Brain microvascular endothelial cell (primary cell): Measurements from ENCODE around the gene ZFHX2.
A peak's percentile ranks its signal among the peaks of the same experiment; 100 is the strongest.

Experiments
- DNase-seq: peaks from one replicate; pipeline ENCODE4 v3.0.0-alpha.2; 2020
- H3K27ac ChIP-seq: fragments of 250-450 bp; sonication (Bioruptor Pico); 2 replicates; pipeline ENCODE4 v1.5.1; 2020; ENCODE audit warnings: mild to moderate bottlenecking, moderate library complexity
- H3K27me3 ChIP-seq: fragments of 250-450 bp; sonication (Bioruptor Pico); replicated peaks from 2 replicates; pipeline ENCODE4 v1.5.1; 2020; ENCODE audit warnings: mild to moderate bottlenecking
- H3K36me3 ChIP-seq: fragments of 250-450 bp; sonication (Bioruptor Pico); replicated peaks from 2 replicates; pipeline ENCODE4 v1.5.1; 2020; ENCODE audit warnings: mild to moderate bottlenecking
- H3K4me3 ChIP-seq: 2 replicates; pipeline ENCODE4 v1.5.1; 2011; ENCODE audit warnings: low read depth, mild to moderate bottlenecking, control low read depth, low read length, moderate library complexity
- in situ Hi-C: cut with HindIII; loops from 2 replicates; pipeline ENCODE4 v1.10.0; 2017; ENCODE audit warnings: low sequenced_read_pairs, low pct_ligation_motif_present
- TF ChIP-seq, protein P1 (sequence below): IDR thresholded peaks from 2 replicates; pipeline ENCODE4 v1.5.1; 2011; ENCODE audit warnings: low read depth, mild to moderate bottlenecking, moderate library complexity, low read length, control low read depth, inconsistent platforms; ENCODE audit errors: missing control alignments

ZFHX2 gene

DNA sequence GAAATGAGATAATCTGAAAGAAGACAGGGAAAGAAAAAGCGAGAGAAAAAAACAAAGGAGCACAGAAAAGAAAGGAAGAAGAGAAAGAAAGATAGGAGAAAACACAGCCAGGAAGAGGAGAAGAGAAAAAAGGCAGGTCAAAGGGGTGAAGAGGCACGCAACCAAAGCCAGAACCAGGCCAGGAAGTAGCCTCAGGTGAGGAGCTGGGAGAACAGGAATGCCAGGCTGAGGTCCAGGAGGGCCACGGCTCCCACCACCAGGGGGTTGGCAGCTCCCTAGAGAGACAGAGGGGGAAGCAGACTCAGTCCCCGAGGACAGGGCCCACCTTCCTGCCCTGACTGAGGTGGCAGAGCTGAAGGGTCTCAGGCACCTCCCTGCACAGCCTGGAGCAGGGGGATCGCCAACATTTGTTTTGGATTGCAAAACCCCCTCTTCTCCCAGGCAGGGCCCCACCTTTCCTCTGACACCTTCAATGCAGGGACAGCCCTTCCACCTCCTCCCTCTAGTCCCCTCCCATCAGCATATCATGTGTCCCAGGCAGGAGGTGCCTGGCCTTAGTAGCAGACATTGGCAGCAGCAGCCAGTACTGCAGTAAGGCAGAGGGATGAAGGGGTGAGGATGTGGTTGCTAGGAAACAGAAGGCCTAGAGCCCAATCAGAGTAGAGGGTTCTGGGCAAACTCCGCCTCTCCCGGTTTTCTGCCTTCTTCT, 18.0 kb upstream of the ZFHX2 start:
- Histone ChIP-seq H3K4me3 (no peak overlapping the region), H3K27me3 (no peaks in the 10 kb centered on the region), H3K27ac (no peak overlapping the region), H3K36me3 (no peaks in the 10 kb centered on the region)
- TF ChIP-seq, protein P1, sequence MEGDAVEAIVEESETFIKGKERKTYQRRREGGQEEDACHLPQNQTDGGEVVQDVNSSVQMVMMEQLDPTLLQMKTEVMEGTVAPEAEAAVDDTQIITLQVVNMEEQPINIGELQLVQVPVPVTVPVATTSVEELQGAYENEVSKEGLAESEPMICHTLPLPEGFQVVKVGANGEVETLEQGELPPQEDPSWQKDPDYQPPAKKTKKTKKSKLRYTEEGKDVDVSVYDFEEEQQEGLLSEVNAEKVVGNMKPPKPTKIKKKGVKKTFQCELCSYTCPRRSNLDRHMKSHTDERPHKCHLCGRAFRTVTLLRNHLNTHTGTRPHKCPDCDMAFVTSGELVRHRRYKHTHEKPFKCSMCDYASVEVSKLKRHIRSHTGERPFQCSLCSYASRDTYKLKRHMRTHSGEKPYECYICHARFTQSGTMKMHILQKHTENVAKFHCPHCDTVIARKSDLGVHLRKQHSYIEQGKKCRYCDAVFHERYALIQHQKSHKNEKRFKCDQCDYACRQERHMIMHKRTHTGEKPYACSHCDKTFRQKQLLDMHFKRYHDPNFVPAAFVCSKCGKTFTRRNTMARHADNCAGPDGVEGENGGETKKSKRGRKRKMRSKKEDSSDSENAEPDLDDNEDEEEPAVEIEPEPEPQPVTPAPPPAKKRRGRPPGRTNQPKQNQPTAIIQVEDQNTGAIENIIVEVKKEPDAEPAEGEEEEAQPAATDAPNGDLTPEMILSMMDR = peak; percentile 18
- in situ Hi-C loops = no loop called here
- DNase-seq = no peak

- no peaks in the 10 kb centered on the region for H3K36me3 ChIP-seq
- H3K4me3 ChIP-seq = no peak overlapping the region
- DNase-seq = no peak
- TF ChIP-seq, protein P1 = peak; percentile 66
- no peak overlapping the region for H3K27ac ChIP-seq
- in situ Hi-C loops = no loop called here
- no peaks in the 10 kb centered on the region for H3K27me3 ChIP-seq
Measured at GRCh38 chr14:23568600-23569331, 17.2 kb upstream of the ZFHX2 start.

- Histone ChIP-seq H3K27ac (no peak overlapping the region), H3K27me3 (no peaks in the 10 kb centered on the region), H3K4me3 (no peak overlapping the region), H3K36me3 (no peaks in the 10 kb centered on the region)
- in situ Hi-C loops = no loop called here
- no peak for DNase-seq
- TF ChIP-seq, protein P1 = no peak
Measured at GRCh38 chr14:23568021-23568599, 16.5 kb upstream of the ZFHX2 start.

DNA sequence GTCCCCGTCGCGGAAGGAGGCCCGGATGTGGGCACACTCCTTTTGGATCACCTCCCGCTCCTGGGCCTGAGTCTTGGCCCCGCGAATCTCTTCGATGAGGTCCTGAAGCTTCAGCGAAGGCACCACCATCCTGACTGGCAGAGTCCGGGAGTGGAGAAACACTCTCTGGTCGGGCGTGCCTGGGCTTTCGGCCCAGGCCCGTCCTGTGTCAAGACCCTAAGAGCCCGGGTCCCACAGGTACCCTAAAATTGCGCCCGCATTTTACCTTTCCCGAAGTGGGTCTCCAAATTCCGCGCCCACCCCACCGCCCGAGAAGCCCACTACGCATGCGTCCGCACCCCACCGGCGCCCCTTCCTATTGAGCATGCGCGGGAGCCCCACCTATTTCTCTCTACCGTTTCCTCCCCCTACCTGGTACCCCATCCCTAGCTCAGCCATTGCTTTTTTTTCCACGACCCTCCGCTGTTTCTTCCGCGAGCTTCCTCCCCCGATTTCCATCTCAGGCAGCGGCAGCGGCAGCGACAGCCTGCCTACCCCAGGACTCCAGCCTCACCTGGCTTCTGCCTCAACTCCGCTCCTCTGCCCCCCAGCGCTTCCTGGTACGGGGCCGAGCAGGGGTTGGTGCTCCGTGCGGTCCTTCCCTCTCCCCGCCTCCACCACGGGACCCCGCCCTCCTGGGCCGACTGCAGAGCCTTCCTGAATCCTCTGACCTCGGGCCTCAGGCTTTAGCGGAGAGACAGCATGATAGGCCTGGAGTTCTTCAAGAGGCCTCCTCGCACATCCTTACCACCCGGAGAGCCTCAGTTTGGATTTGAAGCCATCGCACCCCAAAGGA, 15.8 kb upstream of the ZFHX2 start, which contains the start of gene AP1G2:
Gene AP1G2, minus strand, starts transcription at position 606 of the 835 bp plus-strand sequence. Its CDS starts 477 bp downstream, at position 129.
- Histone ChIP-seq H3K4me3 (peak within 1 kb of the TSS; percentile 66), H3K27me3 (no peaks in the 10 kb centered on the region), H3K27ac (no peak within 1 kb of the TSS), H3K36me3 (no peaks in the 10 kb centered on the region)
- in situ Hi-C loops = no loop called here
- TF ChIP-seq, protein P1 = no peak
- peak; percentile 17 for DNase-seq

DNA sequence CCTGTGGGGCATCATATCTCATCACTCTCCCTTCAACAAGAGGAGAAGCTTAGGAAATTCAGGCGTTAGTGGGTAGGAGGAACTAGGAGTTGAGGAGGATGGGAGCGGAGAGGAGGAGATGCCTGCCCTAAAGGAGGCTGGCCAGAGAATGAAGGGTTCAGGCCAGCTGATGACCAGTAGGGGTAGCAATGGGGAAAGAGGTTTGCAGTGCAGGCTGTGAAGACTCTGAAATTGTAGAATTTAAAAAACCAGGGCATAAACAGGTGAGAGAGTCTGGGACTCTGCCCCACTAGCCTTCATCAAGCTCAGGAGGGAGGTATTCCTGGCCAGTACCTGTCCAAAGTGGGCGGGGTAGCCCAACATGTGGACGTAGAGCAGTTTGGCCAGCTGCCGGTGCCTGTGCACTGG, 15.2 kb upstream of the ZFHX2 start:
- H3K4me3 ChIP-seq = peak overlapping the region; percentile 66
- TF ChIP-seq, protein P1 = peak; percentile 49
- no peak overlapping the region for H3K27ac ChIP-seq
- no peaks in the 10 kb centered on the region for H3K27me3 ChIP-seq
- in situ Hi-C loops = no loop called here
- no peaks in the 10 kb centered on the region for H3K36me3 ChIP-seq
- DNase-seq = peak; percentile 16
